Measurements from ENCODE around the gene LAMA2.

DNA sequence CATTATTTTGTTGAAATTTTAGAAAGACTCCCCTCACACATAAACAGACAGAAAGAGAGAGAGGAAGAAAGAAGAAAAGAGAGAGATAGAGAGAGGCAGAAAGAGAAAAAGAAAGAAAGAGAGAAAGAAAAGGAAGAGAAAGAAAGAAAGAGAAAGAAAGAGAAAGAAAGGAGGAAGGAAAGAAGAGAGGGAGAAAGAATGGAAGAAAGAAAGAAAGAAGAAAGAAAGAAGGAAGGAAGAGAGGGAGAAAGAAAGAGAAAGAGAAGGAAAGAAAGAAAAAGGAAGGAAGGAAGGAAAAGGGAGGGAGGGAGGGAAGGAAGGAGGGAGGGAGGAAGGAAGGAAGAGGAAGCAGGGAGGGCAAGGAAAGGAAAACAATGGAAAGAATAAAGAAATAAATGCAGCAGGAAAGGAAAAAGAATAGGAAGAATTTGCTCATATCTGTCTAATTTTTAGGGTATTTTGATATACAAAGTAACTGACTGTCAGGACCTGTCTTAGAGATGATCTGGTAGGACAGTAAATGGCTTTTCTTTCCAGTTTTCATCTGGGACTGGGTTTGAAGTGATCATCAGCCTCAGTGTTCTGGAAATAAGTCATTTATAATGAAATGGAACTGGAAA, 325.6 kb downstream of the LAMA2 start:
- TF ChIP-seq CTCF (IDR thresholded peaks at IDR 0.05; ENCODE audit: poor library complexity, severe bottlenecking) (no peak), TAF1 (IDR thresholded peaks at IDR 0.05; ENCODE audit: low read depth) (no peak), RAD21 (conservative IDR thresholded peaks at IDR 0.05) (no peak), EZH2 (IDR thresholded peaks at IDR 0.05; ENCODE audit: borderline replicate concordance, insufficient read depth, low read length, poor library complexity, severe bottlenecking) (no peak)
- TF ChIP-seq, protein P1, sequence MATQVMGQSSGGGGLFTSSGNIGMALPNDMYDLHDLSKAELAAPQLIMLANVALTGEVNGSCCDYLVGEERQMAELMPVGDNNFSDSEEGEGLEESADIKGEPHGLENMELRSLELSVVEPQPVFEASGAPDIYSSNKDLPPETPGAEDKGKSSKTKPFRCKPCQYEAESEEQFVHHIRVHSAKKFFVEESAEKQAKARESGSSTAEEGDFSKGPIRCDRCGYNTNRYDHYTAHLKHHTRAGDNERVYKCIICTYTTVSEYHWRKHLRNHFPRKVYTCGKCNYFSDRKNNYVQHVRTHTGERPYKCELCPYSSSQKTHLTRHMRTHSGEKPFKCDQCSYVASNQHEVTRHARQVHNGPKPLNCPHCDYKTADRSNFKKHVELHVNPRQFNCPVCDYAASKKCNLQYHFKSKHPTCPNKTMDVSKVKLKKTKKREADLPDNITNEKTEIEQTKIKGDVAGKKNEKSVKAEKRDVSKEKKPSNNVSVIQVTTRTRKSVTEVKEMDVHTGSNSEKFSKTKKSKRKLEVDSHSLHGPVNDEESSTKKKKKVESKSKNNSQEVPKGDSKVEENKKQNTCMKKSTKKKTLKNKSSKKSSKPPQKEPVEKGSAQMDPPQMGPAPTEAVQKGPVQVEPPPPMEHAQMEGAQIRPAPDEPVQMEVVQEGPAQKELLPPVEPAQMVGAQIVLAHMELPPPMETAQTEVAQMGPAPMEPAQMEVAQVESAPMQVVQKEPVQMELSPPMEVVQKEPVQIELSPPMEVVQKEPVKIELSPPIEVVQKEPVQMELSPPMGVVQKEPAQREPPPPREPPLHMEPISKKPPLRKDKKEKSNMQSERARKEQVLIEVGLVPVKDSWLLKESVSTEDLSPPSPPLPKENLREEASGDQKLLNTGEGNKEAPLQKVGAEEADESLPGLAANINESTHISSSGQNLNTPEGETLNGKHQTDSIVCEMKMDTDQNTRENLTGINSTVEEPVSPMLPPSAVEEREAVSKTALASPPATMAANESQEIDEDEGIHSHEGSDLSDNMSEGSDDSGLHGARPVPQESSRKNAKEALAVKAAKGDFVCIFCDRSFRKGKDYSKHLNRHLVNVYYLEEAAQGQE (IDR thresholded peaks at IDR 0.05; ENCODE audit: borderline replicate concordance): no peak
